LNCaP clone FGC (cell line): ENCODE measurements around the gene B3GAT1.

ENCODE experiments used
- DNase-seq: peaks from one replicate; pipeline ENCODE4 v3.0.0-alpha.2; 2011; ENCODE audit warnings: low read depth
- H3K4me3 ChIP-seq: 2 replicates; pipeline ENCODE4 v1.5.1; 2011; ENCODE audit warnings: mild to moderate bottlenecking, low read depth, low read length, control low read depth
- CTCF ChIP-seq: IDR thresholded peaks from 2 replicates; pipeline ENCODE4 v1.5.1; 2012; ENCODE audit warnings: mild to moderate bottlenecking; ENCODE audit not compliant: control insufficient read depth, insufficient read depth; ENCODE audit errors: extremely low read depth

The B3GAT1 gene

GRCh38 chr11:134333946-134334345, 78.1 kb downstream of the B3GAT1 start:
- no peak for TF ChIP-seq CTCF
- no peak for DNase-seq
- H3K4me3 ChIP-seq: no peak overlapping the region

GRCh38 chr11:134333312-134333711, 78.7 kb downstream of the B3GAT1 start:
- no peak overlapping the region for H3K4me3 ChIP-seq
- DNase-seq: no peak
- TF ChIP-seq CTCF: no peak

GRCh38 chr11:134332782-134333181, 79.3 kb downstream of the B3GAT1 start:
- DNase-seq: no peak
- H3K4me3 ChIP-seq: peak overlapping the region; percentile 88
- TF ChIP-seq CTCF: no peak

GRCh38 chr11:134332189-134332631, 79.8 kb downstream of the B3GAT1 start:
- peak overlapping the region; percentile 88 for H3K4me3 ChIP-seq
- DNase-seq: no peak

GRCh38 chr11:134331354-134332188, 80.5 kb downstream of the B3GAT1 start, which contains the start of gene GLB1L2:
Gene GLB1L2 (plus strand): TSS chr11:134331988. CDS start chr11:134332062, 74 bp downstream.
- no peak for TF ChIP-seq CTCF
- peak within 1 kb of the TSS; percentile 88 for H3K4me3 ChIP-seq
- peak; percentile 22 for DNase-seq

More at GRCh38 chr11:134332189-134332631, 79.8 kb downstream of the B3GAT1 start:
- TF ChIP-seq CTCF: peak; percentile 43

GRCh38 chr11:134330611-134331353, 81.3 kb downstream of the B3GAT1 start:
- H3K4me3 ChIP-seq: peak overlapping the region; percentile 47
- no peak for DNase-seq
- no peak for TF ChIP-seq CTCF
